ENCODE measurements around the gene ENAH.

ENAH gene

GRCh38 chr1:225468270-225469020, 184.5 kb downstream of the ENAH start:
- no peak for DNase-seq

DNA sequence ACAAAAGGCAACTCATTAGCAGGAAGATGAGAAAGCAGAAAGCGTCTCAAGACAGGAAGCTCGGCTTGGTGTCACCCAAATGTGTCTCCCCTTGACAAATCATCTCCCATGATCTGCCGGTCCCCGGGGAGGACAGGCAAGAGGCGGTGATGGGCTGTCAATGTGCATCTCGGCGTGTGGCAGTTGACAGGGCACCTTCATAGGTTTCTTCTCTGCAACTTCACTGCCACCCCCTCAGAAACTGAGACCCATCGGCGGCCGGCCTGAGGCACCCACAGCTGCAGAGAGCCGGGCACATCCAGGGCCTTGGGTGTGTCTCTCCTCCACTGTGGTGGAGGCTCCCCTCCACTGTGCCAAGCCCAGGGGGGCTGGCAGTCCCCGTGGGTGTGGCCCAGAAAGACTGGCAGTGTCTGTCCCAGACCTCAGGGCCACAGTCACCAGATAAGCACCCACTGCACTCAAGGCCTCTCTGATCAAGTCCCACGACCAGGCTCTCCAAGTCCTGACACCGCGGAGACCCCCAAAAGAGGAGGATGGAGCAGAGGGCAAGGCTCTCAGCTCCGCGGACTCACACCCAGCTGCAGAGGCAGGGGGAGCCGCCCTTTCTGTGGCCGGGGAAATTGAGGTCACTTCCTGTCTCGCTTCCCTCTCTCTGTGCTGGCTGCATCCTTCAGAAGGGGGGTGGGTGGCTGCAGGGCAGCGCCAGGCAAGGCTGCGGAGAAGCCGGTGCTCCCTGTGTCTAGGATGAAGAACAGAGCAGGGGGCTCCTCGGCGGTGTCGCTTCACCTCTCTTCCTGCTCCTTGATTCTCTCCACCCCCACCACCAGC, 185.5 kb downstream of the ENAH start:
- peak; percentile 86 for DNase-seq

DNA sequence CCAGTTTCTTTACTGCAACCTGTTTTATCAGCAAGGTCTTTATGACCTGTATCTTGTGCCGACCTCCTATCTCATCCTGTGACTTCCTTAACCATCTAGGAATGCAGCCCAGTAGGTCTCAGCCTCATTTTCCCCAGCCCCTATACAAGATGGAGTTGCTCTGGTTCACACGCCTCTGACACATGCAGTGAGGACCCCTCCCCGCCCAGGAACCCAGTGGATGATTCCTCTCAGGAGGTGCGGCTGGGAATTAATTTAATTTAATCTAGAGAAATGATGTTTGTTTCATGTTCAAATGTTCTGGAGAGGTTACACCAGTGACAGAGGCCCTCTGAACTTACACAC, 186.1 kb downstream of the ENAH start:
- DNase-seq: no peak

DNA sequence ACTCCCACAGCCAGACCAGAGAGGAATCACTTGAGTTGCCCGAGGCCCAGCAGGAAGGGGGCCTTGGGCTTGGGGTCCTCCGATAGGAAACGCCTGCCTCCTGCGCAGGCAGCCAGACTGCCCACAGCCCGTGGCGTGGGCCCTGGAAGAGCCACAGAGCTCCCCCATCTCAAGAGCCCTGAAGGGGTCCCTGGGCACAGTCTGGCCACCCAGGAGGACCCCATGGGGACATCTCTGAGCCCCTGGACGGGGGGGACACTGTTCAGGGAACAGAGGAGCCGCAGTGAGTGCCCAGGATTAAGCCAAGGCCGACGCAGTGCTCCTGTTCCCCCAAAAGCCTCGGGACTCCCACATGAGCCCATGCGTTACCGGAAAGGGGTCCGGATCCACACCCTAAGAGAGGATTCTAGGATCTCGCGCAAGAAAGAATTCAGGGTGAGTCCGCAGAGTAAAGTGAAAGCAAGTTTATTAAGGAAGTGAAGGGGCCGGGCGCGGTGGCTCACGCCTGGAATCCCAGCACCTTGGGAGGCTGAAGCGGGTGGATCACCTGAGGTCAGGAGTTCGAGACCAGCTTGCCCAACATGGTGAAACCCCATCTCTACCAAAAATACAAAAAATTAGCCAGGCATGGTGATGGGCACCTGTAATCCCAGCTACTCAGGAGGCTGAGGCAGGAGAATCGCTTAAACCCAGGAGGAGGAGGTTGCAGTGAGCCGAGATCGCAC, 187.0 kb downstream of the ENAH start:
- no peak for DNase-seq

DNA sequence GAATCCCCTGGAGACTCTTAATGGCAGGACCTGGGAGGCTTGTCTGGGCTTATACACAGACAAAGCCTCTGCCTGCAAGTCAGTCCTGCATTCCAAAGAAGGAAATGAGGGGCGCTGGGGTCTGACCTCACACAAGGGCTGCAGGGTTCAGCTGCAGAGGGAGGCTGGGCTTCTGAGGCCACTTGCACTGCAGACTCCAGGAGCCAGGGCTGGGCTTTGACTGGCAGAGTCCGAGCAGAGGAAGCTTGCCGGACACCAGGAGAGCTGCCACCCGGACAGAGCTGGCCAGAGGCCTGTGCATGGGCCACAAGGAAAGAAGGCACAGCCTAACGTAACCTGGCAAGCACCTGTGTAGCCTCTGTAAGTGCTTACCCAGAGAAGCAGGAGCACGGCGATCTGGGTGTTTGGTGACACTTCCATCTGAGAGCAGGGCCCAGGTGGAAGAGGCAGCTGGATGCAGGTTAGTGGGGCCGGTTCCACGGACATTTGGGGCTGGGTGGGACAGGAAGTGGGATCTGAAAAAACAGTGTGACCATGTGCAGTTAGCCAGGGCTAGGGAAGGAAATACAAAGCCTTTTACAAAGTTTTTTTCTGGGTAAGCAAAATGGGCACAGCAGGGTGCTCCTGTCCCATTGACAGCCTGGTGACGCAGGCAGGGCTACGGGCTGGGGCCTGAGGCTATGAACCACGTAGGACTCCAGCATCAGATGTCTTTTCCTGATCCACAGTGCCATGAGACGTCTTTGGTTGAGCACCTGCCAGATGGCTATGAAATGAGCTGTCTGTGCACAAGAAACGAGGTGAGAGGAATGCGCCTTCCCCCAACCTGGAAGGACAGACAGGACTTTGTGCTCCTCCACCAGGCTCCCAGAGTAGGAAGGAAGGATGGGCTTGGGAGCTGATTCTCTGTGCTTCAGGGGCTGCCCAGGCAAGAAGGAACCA, 187.8 kb downstream of the ENAH start:
- no peak for DNase-seq

GRCh38 chr1:225462714-225463574, 190.0 kb downstream of the ENAH start:
- DNase-seq: no peak

DNA sequence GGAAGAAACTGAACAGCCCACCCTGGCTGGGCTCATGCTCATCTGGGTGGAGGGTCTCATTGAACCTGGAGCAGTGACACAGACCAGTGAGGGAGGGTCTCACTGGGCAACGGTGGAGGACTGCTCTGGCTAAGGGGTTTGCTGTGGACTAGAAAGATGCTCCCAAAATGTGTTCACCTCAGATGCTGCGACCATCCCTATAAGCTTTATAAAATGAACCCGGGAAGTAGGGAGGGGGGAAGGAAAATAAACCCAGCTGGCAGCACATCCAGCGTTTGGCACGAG, 190.6 kb downstream of the ENAH start:
- DNase-seq: no peak

- DNase-seq: no peak
Measured at GRCh38 chr1:225461533-225462428, 191.1 kb downstream of the ENAH start.

- peak; percentile 54 for DNase-seq
Measured at GRCh38 chr1:225460737-225461532, 192.0 kb downstream of the ENAH start.

DNA sequence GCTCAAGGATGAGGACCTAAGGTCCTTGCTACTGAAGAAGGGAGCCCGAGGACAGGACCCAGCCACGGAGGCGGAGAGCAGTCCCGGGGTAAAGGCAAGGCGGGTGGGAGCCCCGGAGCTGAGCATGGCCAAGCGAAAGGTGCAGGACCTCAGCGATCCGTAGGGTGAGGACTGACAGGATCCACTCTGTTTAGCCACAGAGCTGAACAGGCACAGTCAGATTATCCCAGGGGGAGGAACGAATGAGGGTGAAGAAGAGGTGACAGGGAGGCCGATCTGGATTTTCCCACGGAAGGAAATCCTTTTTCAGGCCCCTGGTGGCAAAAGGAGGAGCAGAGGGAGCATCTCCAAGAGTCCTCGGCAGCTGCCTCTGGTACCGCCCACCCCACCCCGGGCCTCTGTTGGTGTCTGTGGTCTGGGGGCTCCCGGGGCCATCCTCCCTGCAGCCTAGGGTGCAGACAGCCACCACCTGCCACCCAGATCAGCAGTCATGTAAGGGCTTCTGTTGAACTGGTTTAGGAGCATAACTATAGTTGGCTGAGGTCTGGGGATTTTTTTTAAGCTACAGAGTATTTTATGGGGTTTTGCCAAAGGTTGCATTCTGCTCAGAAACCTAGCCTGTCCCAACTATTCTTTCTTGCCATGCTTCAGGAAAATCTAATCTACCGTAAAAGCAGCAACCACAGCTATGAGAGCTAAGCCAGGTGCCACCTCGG, 192.7 kb downstream of the ENAH start:
- no peak for DNase-seq

DNA sequence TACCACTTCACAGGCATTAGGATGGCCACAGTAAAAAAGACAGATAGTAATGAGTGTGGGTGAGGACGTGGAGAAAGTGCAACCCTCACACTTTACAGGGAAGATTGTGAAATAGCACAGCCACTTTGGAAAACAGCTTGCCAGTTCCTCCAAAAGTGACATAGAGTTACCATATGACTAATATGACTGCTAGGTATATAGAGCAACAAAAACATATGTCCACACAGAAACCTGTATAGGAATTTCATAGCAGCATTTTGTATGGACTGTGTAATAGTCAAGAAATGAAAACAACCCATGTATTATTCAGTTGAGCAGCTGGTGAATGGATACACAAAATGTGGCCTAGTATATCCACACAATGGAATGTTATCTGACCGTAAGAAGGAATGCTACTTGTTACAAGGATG, 194.7 kb downstream of the ENAH start:
- no peak for DNase-seq

DNA sequence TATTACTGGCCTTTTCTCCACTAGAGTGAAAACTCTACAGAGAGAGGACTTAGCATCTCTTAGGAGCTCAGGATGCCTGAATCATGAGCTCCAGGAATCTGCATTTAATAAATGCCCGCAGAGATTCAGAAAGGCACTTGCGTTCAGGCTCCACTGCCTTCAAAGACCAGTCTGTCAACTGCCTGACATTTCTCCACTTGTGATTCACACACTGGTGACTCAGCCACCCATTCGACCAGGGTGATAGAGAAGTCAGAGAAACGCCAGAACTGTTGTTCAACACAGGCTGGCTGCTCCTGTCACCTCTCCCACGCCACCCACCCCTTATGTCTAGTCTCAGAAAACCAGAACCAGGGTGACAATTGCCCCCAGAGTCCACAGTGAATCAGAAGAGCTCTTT, 198.2 kb downstream of the ENAH start:
- DNase-seq: peak; percentile 88

DNA sequence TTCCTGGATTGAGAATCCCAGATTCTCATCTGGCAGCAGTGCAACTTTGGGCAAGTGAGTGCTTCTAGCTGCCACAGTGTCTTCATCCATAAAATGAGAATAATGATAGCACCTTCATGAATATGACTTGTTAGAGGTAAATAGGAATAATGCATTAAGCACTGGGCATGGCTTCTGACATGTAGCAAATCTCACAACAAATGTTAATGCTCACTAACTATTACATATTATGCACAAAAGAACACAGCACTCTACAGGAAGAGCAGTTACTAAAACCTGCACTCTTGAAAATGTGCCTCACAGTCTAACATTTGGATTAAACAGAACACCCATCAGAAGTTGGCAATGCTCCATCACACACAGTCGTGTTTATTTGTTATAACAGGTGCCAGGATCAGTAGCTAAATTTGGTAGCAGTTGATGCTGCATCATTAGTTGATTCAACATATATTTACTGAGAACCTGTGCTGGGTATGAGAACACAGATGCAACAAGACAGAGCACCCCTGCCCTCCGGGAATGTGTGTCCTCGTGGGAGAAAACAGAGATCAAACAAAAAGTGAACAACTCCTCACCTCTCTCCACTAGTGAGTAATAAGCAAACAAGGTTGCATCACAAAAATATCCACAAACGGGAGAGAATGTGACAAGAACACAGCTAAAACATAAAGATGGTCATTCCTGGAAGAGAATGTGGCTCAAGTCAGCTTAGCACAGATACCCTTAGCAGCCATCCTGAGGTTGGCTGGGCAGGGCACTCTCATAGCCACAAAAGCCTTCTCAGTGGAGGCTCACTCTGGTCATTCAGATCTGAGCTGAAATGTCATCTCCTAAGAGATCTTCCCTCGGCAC, 198.9 kb downstream of the ENAH start:
- no peak for DNase-seq

GRCh38 chr1:225451840-225452515, 200.9 kb downstream of the ENAH start:
- no peak for DNase-seq

- no peak for DNase-seq
Measured at GRCh38 chr1:225451340-225451739, 201.6 kb downstream of the ENAH start.

DNA sequence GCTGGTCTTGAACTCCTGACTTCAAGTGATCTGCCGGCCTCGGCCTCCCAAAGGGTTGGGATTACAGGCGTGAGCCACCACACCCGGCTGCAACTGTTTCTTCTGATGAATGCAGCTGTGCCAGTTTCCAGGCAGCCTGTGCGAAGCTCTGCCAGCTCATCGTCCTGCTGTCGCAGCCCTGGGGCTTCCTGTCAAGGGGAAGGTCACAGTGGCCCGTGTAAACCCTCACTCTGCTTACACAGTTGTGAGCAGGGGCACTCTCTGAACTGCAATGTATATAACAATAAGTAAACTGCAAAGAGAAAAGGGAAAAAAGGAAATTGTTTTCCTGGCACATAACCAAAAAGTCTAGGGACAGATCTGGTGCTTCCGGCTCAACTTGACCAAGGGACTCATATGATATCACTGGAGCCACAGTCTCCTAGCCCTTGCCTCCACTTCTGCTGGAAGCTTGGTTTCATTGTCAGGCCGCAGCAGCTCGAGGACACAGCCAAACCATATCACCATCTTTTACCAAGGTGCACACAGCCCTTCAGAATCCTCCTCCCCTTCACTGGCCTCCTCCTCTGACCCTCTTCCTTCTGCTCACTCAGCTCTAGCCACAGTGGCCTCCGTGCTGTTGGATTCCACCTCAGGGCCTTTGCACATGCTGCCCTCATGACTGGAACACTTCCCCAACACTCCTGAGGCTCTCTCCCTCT, 202.3 kb downstream of the ENAH start:
- DNase-seq: peak; percentile 40

GRCh38 chr1:225449774-225450173, 203.1 kb downstream of the ENAH start:
- no peak for DNase-seq

All from stimulated activated CD4-positive, alpha-beta T cell treated with anti-CD3 and anti-CD28 coated beads, Interleukin-1b, Interleukin-23, amount 100 ng/mL, for 48 hours (primary cell).